SIG-M5 treated with dmso at 0.1 percent for 504 hours (cell line): ENCODE results near the gene FHOD3.
"Not testable (repeated sequence)": the region's sequence is repeated elsewhere in the genome, so short reads cannot be mapped to it uniquely, and the experiment has no call there.

Experiments used
- DNase-seq: peaks from one replicate; lab custom pipeline; 2025; ENCODE audit not compliant: unreplicated experiment; lab: John Stamatoyannopoulos, UW

The FHOD3 gene

GRCh38 chr18:36762965-36763364 is 465.5 kb downstream of the FHOD3 start:
- not testable (repeated sequence) for DNase-seq

- DNase-seq: no peak
These were observed 469.3 kb downstream of the FHOD3 start for GRCh38 chr18:36766836-36767235.

GRCh38 chr18:36769172-36769571 is 471.7 kb downstream of the FHOD3 start:
- DNase-seq: no peak

GRCh38 chr18:36769611-36770314 is 472.2 kb downstream of the FHOD3 start:
- DNase-seq: peak; percentile 18

- DNase-seq: no peak
These were observed 472.9 kb downstream of the FHOD3 start for GRCh38 chr18:36770315-36770946.

GRCh38 chr18:36771245-36771644 is 473.7 kb downstream of the FHOD3 start:
- no peak for DNase-seq

GRCh38 chr18:36772241-36772723 is 474.8 kb downstream of the FHOD3 start:
- no peak for DNase-seq

GRCh38 chr18:36775396-36775795 is 477.9 kb downstream of the FHOD3 start:
- no peak for DNase-seq

GRCh38 chr18:36776650-36777049 is 479.1 kb downstream of the FHOD3 start:
- DNase-seq: no peak

GRCh38 chr18:36777566-36777965 is 480.1 kb downstream of the FHOD3 start:
- DNase-seq: no peak

- no peak for DNase-seq
These were observed 483.2 kb downstream of the FHOD3 start for GRCh38 chr18:36780748-36781147.

- no peak for DNase-seq
These were observed 485.2 kb downstream of the FHOD3 start for GRCh38 chr18:36782710-36783109.

GRCh38 chr18:36783792-36784191 is 486.3 kb downstream of the FHOD3 start:
- DNase-seq: no peak

- DNase-seq: no peak
These were observed 489.2 kb downstream of the FHOD3 start for GRCh38 chr18:36786686-36787085.

- DNase-seq: no peak
These were observed 495.2 kb downstream of the FHOD3 start for GRCh38 chr18:36792634-36793283.

GRCh38 chr18:36798738-36799473 is 501.4 kb downstream of the FHOD3 start:
- peak; percentile 0 for DNase-seq

- no peak for DNase-seq
These were observed 507.6 kb downstream of the FHOD3 start for GRCh38 chr18:36805105-36805504.

GRCh38 chr18:36808681-36809080 is 511.2 kb downstream of the FHOD3 start:
- no peak for DNase-seq

GRCh38 chr18:36809590-36810381 is 512.3 kb downstream of the FHOD3 start:
- peak; percentile 75 for DNase-seq

GRCh38 chr18:36811430-36811829 is 513.9 kb downstream of the FHOD3 start:
- DNase-seq: no peak

- no peak for DNase-seq
These were observed 514.4 kb downstream of the FHOD3 start for GRCh38 chr18:36811955-36812354.
